ENCODE data around the gene FCMR.

DNA sequence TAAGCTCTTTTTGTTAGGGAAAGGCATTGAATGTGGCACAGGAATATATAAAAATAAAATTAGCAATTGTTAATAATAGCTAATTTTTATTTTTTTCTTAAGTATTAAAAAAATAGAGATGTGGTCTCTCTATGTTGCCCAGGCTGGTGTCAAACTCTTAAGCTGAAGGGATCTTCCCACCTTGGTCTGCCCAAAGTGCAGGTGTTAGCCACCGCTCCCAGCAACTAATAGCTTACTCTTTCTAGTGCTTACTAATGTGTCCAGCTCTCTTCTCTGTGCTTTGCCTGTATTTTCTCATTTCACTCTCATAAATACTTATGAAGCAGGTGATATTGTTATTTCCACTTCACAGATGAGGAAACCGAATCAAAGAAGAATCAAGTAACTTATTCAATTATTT is 37.9 kb downstream of the FCMR start:
- TF ChIP-seq, protein P1, sequence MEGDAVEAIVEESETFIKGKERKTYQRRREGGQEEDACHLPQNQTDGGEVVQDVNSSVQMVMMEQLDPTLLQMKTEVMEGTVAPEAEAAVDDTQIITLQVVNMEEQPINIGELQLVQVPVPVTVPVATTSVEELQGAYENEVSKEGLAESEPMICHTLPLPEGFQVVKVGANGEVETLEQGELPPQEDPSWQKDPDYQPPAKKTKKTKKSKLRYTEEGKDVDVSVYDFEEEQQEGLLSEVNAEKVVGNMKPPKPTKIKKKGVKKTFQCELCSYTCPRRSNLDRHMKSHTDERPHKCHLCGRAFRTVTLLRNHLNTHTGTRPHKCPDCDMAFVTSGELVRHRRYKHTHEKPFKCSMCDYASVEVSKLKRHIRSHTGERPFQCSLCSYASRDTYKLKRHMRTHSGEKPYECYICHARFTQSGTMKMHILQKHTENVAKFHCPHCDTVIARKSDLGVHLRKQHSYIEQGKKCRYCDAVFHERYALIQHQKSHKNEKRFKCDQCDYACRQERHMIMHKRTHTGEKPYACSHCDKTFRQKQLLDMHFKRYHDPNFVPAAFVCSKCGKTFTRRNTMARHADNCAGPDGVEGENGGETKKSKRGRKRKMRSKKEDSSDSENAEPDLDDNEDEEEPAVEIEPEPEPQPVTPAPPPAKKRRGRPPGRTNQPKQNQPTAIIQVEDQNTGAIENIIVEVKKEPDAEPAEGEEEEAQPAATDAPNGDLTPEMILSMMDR (IDR thresholded peaks at IDR 0.05; ENCODE audit: low read depth, low read length, poor library complexity, severe bottlenecking): no peak
- TF ChIP-seq EZH2phosphoT487 (IDR thresholded peaks at IDR 0.05; ENCODE audit: borderline replicate concordance, low read length): no peak

Data from DOHH2 (cell line).